Lower leg skin (tissue), 4 donors: ENCODE data around the gene MAPK13. TPM values are rescaled to one million over a fixed set of nuclear protein-coding genes. Genes with fewer than 3 reads are reported as not detected.

ENCODE experiments used
- DNase-seq, 2 donors: peaks; one replicate each; pipeline ENCODE4 v3.0.0-alpha.2; 2019; ENCODE audit warnings: low spot score in 2 of 2
- H3K4me3 ChIP-seq: fragments of 200-600 bp; sonication (generic); 2 replicates; pipeline ENCODE4 v1.5.1; 2017; ENCODE audit warnings: mild to moderate bottlenecking, low read depth; ENCODE audit not compliant: poor library complexity, severe bottlenecking
- POLR2A ChIP-seq, 2 donors: fragments of 450-650 bp; IDR thresholded peaks; one replicate each; pipeline ENCODE4 v1.6.1; 2016 to 2017; ENCODE audit warnings: antibody characterized with exemption in 2 of 2, mild to moderate bottlenecking in 1 of 2, moderate library complexity in 1 of 2
- WGBS, 2 donors: methylation state at CpG; one replicate each; pipeline ENCODE4 v1.1.5; 2018; 5-methylcytosine and 5-hydroxymethylcytosine counted together
- intact Hi-C: fragments of 100-400 bp; cut with DNase I; formaldehyde crosslinking; loops from one replicate; pipeline ENCODE4 v1.15.0; 2023; ENCODE audit warnings: low total_unique reads
- total RNA-seq, 4 donors: library from RNA; depleted of rRNA; stranded (reverse); fragments of >200 nt; gene quantifications; one replicate each; pipeline ENCODE4 v1.1.0, GENCODE V29; 2016
- TF ChIP-seq, protein P1 (sequence below), 3 donors: fragments of 450-650 bp; IDR thresholded peaks; one replicate each; pipeline ENCODE4 v1.5.1; 2016; ENCODE audit warnings: antibody characterized with exemption in 3 of 3, mild to moderate bottlenecking in 3 of 3, moderate library complexity in 2 of 3

MAPK13 gene
- total RNA-seq, 4 donors from 2014 or later, result 94.4 to 125 (median 116) TPM

DNA sequence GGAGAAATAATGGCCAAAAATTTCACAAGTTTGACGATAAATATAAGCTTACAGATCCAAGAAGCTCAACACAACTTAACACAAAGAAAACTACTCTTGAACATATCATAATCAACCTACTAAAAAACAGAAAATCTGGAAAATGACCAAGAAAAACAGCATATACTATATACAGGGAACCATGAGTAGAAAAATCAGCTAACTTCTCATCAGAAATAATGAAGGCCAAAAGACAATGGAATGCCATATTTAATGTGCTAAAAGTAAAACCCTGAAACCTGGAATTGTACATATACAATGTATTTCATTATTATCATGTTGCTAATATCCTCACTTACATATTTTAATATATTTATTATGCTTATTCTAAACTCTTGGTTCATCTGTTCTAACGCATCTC is 25.3 kb downstream of the MAPK13 start:
- no peak for DNase-seq
- intact Hi-C loops, result no loop called here

DNA sequence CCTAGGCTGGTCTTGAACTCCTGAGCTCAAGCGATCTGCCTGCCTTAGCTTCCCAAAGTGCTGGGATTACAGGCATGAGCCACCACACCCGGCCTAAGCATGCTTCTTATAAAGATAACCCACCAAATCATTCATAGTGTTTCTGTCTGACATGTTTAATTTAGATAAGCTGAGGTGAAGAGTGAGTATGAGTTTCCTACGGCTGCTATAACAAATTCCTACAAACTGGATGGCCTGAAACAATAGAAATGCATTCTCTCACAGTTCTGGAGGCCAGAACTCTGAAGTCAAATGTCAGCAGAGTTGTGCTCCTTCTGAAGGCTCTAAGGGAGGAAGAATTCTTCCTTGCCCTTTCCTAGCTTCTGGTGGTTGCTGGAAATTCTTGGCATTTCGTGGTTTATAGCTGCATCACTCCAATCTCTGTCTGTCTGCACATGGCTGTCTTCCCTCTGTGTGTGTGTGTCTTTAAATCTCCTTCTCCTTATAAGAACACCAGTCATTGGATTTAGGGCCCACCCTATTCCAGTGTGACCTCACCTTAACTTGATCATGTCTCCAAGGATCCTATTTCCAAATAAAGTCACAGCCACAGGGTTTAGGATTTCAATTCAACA is 29.9 kb downstream of the MAPK13 start:
- no peak for DNase-seq
- intact Hi-C loops, result no loop called here
- WGBS, 2 donors, result 93 to 96% methylated on average over 4 of the region's 4 CpGs
- no peak overlapping the region for H3K4me3 ChIP-seq
- TF ChIP-seq POLR2A (IDR thresholded peaks at IDR 0.05), result no peak
- TF ChIP-seq, protein P1, sequence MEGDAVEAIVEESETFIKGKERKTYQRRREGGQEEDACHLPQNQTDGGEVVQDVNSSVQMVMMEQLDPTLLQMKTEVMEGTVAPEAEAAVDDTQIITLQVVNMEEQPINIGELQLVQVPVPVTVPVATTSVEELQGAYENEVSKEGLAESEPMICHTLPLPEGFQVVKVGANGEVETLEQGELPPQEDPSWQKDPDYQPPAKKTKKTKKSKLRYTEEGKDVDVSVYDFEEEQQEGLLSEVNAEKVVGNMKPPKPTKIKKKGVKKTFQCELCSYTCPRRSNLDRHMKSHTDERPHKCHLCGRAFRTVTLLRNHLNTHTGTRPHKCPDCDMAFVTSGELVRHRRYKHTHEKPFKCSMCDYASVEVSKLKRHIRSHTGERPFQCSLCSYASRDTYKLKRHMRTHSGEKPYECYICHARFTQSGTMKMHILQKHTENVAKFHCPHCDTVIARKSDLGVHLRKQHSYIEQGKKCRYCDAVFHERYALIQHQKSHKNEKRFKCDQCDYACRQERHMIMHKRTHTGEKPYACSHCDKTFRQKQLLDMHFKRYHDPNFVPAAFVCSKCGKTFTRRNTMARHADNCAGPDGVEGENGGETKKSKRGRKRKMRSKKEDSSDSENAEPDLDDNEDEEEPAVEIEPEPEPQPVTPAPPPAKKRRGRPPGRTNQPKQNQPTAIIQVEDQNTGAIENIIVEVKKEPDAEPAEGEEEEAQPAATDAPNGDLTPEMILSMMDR (IDR thresholded peaks at IDR 0.05), result no peak

More for the DNA sequence above, 25.3 kb downstream of the MAPK13 start:
- H3K4me3 ChIP-seq, result no peak overlapping the region
- 97 to 98% methylated on average over 2 of the region's 2 CpGs for WGBS, 2 donors
- TF ChIP-seq, protein P1 (IDR thresholded peaks at IDR 0.05), result no peak
- no peak for TF ChIP-seq POLR2A (IDR thresholded peaks at IDR 0.05)

DNA sequence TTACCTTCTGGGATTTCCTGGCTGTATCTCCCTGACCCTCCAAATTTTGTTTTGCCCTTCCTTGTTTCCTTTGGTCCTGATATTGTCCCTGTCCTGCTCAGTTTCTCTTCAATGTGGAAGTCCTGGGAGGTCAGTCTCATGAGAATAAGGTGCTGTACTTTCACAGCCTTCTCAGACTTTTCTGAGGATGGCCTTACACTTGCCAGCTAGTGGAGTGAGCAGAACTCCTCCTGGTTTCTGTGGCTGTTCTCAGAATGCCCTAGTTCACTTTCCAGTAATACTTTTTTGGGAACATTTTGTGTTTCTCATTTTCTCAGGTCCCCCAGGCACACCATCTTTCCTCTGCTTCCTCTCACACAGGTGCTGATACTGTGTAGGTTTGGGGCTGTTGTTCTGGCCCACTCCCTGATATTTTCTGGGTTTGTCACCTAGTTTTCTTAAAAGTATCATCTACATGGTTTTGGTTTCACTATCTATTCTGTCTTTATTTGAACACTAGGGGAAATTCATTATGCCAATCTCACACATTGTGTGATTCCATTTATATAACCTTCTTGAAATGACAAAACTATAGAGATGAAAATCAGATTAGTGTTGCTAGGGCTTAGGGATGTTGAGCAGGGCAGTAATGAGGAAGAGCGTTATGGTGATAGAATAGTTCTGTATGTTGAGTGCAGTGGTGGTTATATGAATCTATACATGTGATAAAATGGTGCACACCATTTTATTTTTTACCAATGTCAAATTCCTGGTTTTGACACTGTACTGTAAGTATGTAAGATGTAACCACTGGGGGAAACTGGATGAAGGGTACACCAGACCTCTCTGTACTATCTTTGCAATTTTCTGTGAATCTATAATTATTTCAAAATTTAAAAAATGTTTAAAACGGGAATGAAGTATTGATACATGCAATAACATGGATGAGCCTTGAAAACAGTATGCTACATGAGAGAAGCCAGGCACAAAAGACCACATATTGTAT is 39.0 kb downstream of the MAPK13 start:
- no peak overlapping the region for H3K4me3 ChIP-seq
- TF ChIP-seq POLR2A (IDR thresholded peaks at IDR 0.05), result no peak
- TF ChIP-seq, protein P1 (IDR thresholded peaks at IDR 0.05), result no peak
- intact Hi-C loops, result no loop called here
- WGBS, 2 donors, result 93 to 99% methylated on average over 2 of the region's 2 CpGs
- DNase-seq, result no peak

DNA sequence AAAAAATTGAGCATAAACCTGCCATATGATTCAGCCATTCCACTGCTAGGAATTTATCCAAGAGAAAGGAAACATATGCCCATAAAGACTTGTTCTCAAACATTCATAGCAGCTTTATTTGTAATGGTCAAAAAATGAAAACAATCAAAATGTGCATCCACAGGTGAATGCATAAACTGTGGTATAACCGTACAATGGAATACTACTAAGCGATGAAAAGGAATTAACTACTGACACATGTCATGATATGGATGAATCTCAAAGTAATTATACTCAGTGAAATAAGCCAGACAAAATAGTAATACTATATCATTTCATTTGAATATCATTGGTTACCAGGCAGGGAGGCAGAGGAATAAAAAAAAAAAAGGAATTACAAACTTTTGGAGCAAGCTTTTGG is 40.4 kb downstream of the MAPK13 start:
- no peak for TF ChIP-seq POLR2A (IDR thresholded peaks at IDR 0.05)
- TF ChIP-seq, protein P1 (IDR thresholded peaks at IDR 0.05), result no peak
- intact Hi-C loops, result no loop called here
- no peak for DNase-seq
- no peak overlapping the region for H3K4me3 ChIP-seq
- 96 to 97% methylated on average over 2 of the region's 2 CpGs for WGBS, 2 donors

GRCh38 chr6:36171573-36171972 is 41.3 kb downstream of the MAPK13 start:
- TF ChIP-seq, protein P1 (IDR thresholded peaks at IDR 0.05), result no peak
- no peak for TF ChIP-seq POLR2A (IDR thresholded peaks at IDR 0.05)
- WGBS, 2 donors, result 85 to 87% methylated on average over 2 of the region's 2 CpGs
- no peak overlapping the region for H3K4me3 ChIP-seq
- intact Hi-C loops, result no loop called here
- no peak for DNase-seq
